ENCODE data around the gene RNASEH2C.
"Not testable (repeated sequence)": the region's sequence is repeated elsewhere in the genome, so short reads cannot be mapped to it uniquely, and the experiment has no call there.

RNASEH2C gene

GRCh38 chr11:65718531-65718930, 2.1 kb downstream of the RNASEH2C start:
- in situ Hi-C loops (cut with HindIII; ENCODE audit: low sequenced_read_pairs), result no loop called here

GRCh38 chr11:65717906-65718305, 2.7 kb downstream of the RNASEH2C start:
- in situ Hi-C loops (cut with HindIII; ENCODE audit: low sequenced_read_pairs), result no loop called here

- in situ Hi-C loops (cut with HindIII; ENCODE audit: low sequenced_read_pairs), result no loop called here
Measured at GRCh38 chr11:65716774-65717405, 3.7 kb downstream of the RNASEH2C start.

DNA sequence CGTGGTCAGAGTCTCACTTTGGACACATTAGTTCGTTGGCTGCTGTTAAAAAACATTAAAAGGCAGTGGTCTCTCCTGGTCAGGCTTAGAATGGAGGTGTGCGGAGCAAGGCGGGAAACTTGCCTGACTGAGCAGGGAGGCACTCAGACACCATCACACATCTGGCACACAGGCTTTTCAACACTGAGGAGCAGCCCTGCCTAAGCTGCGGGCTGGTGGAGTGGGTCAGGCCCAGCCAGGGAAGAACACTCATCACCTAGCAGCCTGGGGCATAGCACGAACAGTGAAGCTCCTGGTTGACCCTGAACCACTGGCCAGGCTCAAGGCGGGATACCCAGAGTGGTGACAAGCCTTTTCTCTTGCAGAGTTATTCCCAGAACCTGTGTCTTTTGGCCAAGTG, 4.3 kb downstream of the RNASEH2C start:
- in situ Hi-C loops (cut with HindIII; ENCODE audit: low sequenced_read_pairs), result no loop called here

GRCh38 chr11:65714433-65714832, 6.2 kb downstream of the RNASEH2C start:
- in situ Hi-C loops (cut with HindIII; ENCODE audit: low sequenced_read_pairs), result no loop called here

GRCh38 chr11:65713212-65713969, 7.2 kb downstream of the RNASEH2C start:
- in situ Hi-C loops (cut with HindIII; ENCODE audit: low sequenced_read_pairs), result no loop called here

GRCh38 chr11:65712633-65713076, 7.9 kb downstream of the RNASEH2C start:
- in situ Hi-C loops (cut with HindIII; ENCODE audit: low sequenced_read_pairs), result no loop called here

- in situ Hi-C loops (cut with HindIII; ENCODE audit: low sequenced_read_pairs), result no loop called here
Measured at GRCh38 chr11:65711785-65712632, 8.6 kb downstream of the RNASEH2C start, which contains the start of gene KAT5. Gene KAT5, plus strand, starts transcription at chr11:65712252. Its CDS starts 16 bp downstream, at chr11:65712268.

- in situ Hi-C loops (cut with HindIII; ENCODE audit: low sequenced_read_pairs), result no loop called here
Measured at GRCh38 chr11:65710421-65710820, 10.2 kb downstream of the RNASEH2C start.

- in situ Hi-C loops (cut with HindIII; ENCODE audit: low sequenced_read_pairs), result no loop called here
Measured at GRCh38 chr11:65709661-65710060, 10.9 kb downstream of the RNASEH2C start.

DNA sequence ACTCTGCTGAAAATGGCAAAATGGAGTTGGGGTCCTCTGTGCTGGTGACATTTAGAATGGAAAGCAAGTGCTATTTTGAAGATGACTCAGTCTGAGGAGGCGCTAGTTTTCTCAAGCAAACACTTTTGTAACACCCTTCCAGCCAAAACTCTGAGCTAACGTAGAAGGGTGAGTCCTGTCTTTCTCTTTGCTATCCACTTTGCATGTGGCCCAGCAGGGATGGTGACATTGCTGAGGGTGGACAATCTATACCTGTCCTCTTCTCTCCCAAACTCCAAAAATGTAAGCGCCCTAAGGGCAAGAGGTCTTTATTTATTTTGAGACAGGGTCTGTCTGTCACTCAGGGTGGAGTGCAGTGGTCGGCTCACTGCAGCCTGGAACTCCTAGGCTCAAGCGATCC, 12.1 kb downstream of the RNASEH2C start:
- in situ Hi-C loops (cut with HindIII; ENCODE audit: low sequenced_read_pairs), result no loop called here

DNA sequence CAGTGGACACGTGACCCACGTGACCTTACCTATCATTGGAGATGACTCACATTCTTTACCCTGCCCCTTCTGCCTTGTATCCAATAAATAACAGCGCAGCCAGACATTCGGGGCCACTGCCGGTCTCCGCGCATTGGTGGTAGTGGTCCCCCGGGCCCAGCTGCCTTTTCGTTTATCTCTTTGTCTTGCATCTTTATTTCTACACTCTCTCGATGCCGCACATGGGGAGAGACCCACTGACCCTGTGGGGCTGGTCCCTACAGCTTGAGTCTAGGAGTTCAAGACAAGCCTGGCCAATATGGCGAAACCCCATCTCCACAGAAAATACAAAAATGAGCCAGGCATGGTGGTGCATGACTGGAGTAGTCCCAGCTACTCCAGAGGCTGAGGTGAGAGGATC, 13.6 kb downstream of the RNASEH2C start:
- in situ Hi-C loops (cut with HindIII; ENCODE audit: low sequenced_read_pairs), result not testable (repeated sequence)

DNA sequence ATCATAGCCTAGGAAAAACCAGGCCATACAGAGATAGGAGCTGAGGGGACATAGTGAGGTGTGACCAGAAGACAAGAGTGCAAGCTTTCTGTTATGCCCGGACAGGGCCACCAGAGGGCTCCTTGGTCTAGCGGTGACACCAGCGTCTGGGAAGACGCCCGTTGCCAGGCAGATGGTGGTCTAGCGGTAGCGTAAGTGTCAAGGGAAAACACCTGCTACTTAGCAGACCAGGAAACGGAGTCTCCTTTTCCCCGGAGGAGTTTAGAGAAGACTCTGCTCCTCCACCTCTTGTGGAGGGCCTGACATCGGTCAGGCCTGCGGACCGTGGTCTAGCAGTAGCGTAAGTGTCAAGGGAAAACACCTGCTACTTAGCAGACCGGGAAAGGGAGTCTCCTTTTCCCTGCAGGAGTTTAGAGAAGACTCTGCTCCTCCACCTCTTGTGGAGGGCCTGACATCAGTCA, 14.3 kb downstream of the RNASEH2C start:
- in situ Hi-C loops (cut with HindIII; ENCODE audit: low sequenced_read_pairs), result not testable (repeated sequence)

GRCh38 chr11:65703846-65704245, 16.8 kb downstream of the RNASEH2C start:
- in situ Hi-C loops (cut with HindIII; ENCODE audit: low sequenced_read_pairs), result no loop called here

DNA sequence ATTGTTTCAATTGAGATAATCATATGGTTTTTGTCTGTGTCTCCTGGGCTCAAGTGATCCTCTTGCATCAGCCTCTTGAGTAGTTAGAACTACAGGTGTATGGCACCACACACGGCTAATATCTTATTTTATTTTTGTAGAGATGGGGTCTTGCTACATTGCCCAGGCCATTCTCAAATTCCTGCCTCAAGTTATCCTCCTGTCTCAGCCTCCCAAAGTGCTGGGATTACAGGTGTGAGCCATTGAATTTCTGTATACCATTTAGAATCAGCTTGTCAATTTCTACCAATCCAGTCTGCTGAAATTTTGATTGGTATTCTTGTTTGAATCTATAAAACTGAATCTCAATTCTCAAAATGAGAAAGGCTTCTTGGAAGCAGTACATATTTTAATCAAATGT, 18.9 kb downstream of the RNASEH2C start:
- in situ Hi-C loops (cut with HindIII; ENCODE audit: low sequenced_read_pairs), result no loop called here

- in situ Hi-C loops (cut with HindIII; ENCODE audit: low sequenced_read_pairs), result no loop called here
Measured at GRCh38 chr11:65700399-65700798, 20.2 kb downstream of the RNASEH2C start.

DNA sequence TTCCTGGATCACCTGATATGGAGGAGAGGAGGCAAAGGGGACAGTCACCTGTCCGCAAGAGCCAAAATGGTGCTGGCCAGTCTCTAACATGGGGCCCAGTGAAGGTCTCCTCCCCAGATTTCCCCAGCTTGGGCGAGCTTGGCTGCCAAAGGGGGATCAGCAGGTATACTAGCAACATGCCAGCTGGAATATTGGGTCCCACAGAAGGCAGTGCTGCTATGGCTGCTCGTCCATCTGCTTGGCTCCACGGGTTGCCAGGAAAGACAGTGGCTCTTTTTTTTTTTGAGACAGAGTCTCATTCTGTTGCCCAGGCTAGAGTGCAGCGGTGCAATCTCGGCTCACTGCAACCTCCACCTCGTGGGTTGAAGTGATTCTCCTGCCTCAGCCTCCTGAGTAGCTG, 21.3 kb downstream of the RNASEH2C start:
- in situ Hi-C loops (cut with HindIII; ENCODE audit: low sequenced_read_pairs), result no loop called here

DNA sequence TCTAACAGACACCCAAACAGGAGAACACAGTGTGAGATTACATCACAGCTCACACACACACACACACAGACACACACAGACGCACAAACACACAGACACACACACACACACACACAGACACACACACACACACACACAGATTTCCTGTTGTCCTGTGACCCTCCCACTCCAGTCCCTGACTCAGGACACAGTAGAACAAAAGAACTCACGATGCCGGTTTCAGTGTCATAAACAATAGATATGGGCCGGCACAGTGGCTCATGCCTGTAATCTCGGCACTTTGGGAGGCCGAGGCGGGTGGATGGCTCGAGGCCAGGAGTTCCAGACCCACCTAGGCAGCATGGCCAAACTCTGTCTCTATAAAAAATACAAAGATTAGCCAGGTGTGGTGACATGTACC, 22.4 kb downstream of the RNASEH2C start:
- in situ Hi-C loops (cut with HindIII; ENCODE audit: low sequenced_read_pairs), result no loop called here

DNA sequence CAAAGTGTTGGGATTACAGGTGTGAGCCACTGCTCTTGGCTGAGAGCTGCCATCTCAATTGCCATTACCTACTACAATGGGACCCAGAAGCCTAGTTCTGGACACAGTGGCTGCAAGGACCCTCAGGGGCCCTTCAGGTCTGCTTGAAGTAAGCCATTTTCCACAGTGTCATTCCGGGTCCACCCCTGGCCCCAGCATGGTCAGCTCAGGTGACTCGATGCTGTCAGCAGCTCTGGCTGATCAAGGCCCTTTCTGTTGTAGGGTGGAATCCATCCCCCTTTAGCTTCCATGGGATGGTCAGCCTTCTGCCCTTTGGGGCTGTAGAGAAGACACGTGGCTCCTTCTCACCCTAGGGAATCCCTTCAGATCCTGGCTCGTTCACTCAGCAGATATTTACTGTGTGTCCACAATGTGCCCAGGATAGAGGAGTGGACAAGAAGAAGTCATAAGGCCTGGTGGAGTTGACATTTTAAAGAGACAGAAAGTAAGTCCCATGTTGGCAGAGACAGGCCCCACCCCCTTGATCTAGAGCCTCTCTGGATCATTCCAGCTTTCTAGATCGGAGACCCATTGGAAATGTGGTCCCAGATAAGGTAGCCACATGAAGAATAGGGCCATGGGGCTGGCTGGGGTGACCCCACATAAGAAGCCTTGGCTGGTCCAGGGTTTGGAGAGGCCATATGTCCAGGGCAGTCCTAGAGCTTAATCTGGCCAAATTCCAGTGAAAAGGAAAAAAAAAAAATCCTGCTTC, 23.6 kb downstream of the RNASEH2C start:
- in situ Hi-C loops (cut with HindIII; ENCODE audit: low sequenced_read_pairs), result no loop called here

DNA sequence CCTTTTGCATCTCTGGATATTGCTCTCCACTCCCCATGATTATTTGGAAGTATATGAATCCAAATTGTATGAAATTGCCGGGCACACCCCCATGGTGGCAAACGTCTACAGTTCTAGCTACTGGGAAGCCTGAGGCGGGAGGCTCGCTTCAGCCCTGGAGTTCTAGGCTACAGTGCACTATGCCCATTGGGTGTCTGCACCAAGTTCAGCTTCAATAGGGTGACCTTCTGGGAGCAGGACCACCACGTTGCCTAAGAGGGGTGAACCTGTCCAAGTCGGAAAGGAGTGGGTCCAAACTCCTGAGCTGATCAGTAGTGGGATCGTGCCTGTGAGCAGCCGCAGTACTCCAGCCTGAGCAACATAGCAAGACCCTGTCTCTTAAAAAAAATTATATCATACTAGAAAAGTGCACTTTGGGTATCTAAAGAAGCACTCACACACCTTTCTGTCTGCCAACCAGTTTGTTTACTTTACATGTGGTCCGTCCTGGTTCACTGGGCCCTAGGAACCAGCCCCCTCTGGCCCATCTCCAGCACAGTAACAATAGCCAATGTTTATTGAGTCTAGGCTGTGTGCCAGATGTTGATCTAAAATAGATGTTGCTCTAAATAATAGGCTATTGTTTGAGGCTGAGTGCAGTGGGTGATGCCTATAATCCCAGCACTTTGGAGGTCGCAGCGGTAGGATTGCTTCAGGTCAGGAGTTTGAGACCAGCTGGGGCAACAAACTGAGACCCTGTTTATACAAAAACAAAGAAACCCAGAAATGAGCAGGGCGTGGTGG, 24.9 kb downstream of the RNASEH2C start:
- in situ Hi-C loops (cut with HindIII; ENCODE audit: low sequenced_read_pairs), result no loop called here

All from DLD1 (cell line).